ENCODE data around the gene ADNP2. TPM values are rescaled to one million over a fixed set of nuclear protein-coding genes. Genes with fewer than 3 reads are reported as not detected.

The ADNP2 gene
- total and polyA plus RNA-seq, 2 of the 13 experiments (the other 11 are each of a cell fraction or from before 2014, with no cell fraction given): 10.8 to 25.5 TPM

DNA sequence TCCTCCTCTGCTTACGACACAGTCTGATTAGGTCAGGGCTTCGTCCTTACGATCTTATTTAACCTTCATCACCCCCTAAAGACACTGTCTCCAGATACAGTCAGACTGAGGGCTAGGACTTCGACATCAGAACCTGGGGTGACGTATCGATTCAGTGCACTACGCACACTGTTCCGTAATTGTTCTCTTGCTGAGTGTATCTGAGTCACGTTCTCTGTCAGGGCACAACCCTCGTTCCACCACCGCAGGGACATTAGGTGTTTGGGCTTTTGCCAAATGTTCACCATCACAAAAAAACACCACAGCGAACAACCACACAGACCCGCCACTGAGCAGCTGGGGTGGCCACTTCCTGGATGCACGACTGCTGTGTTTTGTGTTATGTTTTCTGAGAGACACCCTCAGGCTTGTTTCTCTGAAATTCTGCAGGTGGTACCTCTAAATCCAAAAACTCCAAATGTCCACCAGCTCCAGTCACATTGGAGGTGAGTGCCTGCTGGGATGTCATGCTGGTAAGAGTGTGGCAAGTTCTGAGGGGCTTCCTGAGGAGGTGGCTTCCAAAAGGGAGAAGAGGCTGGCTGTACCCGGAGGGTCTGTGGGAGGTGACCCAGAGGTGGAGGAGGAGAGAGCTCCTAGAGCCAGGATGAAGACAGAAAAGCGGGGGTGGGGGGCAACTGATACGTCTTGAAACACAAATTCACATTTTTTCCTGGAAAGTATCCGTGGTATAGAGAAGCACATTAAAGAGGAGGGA is 66.6 kb downstream of the ADNP2 start:
- ATAC-seq: no peak
- 94% methylated on average over 18 of the region's 18 CpGs for WGBS (ENCODE audit: low lambda C conversion rate)
- Histone ChIP-seq H2AFZ (ENCODE audit: low read length) (no peak overlapping the region), H3K9me3 (ENCODE audit: low read length) (no peaks in the 10 kb centered on the region), H3K4me2 (ENCODE audit: low read depth, low read length) (no peak overlapping the region), H3K36me3 (replicated peaks in 1 of 2; ENCODE audit: control insufficient read depth in 1 of 2, insufficient read depth in 2 of 2, low read length in 2 of 2) (no peaks in the 10 kb centered on the region), H3K4me1 (ENCODE audit: insufficient read depth, low read length) (no peaks in the 10 kb centered on the region), H3K27me3 (ENCODE audit: control insufficient read depth in 1 of 2, insufficient read depth in 2 of 2, low read length in 2 of 2) (no peaks in the 10 kb centered on the region), H3K27ac (ENCODE audit: extremely low read length, insufficient read depth, low read length) (no peak overlapping the region), H4K20me1 (ENCODE audit: insufficient read depth, low read length) (no peaks in the 10 kb centered on the region), H3K4me3 (replicated peaks in 1 of 3; ENCODE audit: insufficient read depth in 1 of 3, low read depth in 2 of 3, low read length in 3 of 3) (no peak overlapping the region), H3K79me2 (ENCODE audit: insufficient read depth, low read length) (no peaks in the 10 kb centered on the region), H3K9ac (ENCODE audit: insufficient read depth, low read depth, low read length) (no peak overlapping the region)
- BruUV-seq (replicated peaks): no TSS peak
- TF ChIP-seq, protein P1, sequence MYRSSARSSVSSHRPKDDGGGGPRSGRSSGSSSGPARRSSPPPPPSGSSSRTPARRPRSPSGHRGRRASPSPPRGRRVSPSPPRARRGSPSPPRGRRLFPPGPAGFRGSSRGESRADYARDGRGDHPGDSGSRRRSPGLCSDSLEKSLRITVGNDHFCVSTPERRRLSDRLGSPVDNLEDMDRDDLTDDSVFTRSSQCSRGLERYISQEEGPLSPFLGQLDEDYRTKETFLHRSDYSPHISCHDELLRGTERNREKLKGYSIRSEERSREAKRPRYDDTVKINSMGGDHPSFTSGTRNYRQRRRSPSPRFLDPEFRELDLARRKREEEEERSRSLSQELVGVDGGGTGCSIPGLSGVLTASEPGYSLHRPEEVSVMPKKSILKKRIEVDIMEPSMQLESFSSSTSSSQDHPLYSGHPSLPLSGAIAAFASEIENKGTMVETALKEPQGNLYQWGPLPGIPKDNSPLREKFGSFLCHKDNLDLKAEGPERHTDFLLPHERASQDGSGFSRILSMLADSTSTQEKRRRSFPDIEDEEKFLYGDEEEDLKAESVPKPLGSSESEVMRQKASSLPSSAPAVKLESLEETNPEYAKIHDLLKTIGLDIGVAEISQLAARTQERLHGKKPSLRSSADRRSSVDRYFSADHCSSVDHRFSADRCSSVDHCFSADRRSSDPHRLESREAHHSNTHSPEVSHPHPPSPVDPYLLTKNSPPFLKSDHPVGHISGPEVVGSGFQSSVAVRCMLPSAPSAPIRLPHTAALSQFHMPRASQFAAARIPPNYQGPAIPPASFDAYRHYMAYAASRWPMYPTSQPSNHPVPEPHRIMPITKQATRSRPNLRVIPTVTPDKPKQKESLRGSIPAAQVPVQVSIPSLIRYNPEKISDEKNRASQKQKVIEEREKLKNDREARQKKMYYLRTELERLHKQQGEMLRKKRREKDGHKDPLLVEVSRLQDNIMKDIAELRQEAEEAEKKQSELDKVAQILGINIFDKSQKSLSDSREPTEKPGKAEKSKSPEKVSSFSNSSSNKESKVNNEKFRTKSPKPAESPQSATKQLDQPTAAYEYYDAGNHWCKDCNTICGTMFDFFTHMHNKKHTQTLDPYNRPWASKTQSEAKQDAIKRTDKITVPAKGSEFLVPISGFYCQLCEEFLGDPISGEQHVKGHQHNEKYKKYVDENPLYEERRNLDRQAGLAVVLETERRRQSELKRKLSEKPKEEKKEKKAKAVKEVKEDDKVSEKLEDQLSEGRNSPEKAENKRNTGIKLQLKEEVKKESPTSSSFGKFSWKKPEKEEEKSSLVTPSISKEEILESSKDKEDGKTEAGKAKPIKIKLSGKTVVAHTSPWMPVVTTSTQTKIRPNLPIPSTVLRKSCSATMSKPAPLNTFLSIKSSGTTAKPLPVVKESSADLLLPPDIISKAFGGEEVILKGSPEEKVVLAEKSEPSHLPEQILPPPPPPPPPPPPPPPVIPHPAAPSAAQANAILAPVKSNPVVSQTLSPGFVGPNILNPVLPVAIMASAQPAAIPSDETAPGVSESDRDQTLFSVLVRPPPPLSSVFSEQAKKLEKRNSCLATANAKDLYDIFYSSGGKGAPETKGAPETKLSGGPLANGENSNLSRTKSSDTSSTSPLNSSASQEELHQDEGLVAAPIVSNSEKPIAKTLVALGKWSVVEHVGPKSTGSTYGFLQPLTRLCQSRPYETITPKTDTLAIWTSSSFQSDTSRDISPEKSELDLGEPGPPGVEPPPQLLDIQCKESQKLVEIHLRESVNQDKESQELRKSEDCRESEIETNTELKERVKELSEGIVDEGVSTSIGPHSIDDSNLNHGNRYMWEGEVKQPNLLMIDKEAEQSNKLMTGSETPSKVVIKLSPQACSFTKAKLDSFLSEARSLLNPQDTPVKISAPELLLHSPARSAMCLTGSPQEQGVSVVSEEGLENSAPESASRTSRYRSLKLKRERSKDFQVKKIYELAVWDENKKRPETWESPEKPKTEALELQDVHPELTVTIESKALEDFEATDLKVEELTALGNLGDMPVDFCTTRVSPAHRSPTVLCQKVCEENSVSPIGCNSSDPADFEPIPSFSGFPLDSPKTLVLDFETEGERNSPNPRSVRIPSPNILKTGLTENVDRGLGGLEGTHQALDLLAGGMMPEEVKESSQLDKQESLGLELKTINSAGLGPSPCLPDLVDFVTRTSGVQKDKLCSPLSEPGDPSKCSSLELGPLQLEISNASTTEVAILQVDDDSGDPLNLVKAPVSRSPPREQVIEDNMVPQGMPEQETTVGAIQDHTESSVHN (CRISPR knock-in tag; IDR thresholded peaks at IDR 0.05): no peak
- TF ChIP-seq MAZ (IDR thresholded peaks at IDR 0.05; ENCODE audit: borderline replicate concordance, low read depth, low read length) (no peak), MAZ (CRISPR knock-in tag; IDR thresholded peaks at IDR 0.05; ENCODE audit: low read depth) (no peak), SP4 (CRISPR knock-in tag; IDR thresholded peaks at IDR 0.05) (no peak), TCF7L2 (IDR thresholded peaks at IDR 0.05; ENCODE audit: low read depth, low read length) (no peak)
- DNase-seq (ENCODE audit: low spot score): no peak
- ChIA-PET CTCF (ENCODE audit: low intra/inter-chr PET ratio, low total read pairs) (no interaction called here), POLR2A (no interaction called here)
- in situ Hi-C loops (cut with HindIII; ENCODE audit: extremely low pct_ligation_motif_present, low pct_unique_long_range_greater_than_20kb): no loop called here
- FAIRE-seq: no peak
- intact Hi-C loops (cut with micrococcal nuclease; ENCODE audit: unreplicated experiment): no loop called here
